ENCODE results near the gene NEDD4L.

NEDD4L gene

GRCh38 chr18:58386780-58387179 is 342.8 kb downstream of the NEDD4L start:
- DNase-seq = no peak

- no peak for DNase-seq
Measured at GRCh38 chr18:58387716-58388115, 343.7 kb downstream of the NEDD4L start.

DNA sequence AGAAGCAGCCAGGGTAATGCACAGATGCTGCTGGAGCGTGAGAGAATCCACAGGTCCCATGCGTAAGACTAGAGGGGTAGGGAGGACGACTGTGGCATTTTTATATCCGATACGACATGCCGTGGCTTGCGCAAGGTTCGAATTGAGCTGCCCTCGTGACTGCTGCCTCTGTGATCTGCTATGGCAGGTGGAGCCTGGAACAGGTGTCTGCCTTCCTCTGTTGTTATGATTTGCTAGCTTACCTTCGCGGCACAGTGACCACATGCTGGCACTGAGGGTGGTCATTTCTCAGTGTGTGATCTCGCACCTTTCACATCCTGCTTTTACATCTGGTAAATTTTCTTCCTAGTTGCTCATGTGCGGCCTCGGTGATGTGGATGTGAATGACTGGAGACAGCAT is 344.7 kb downstream of the NEDD4L start:
- DNase-seq = no peak

GRCh38 chr18:58389745-58390144 is 345.7 kb downstream of the NEDD4L start:
- no peak for DNase-seq

DNA sequence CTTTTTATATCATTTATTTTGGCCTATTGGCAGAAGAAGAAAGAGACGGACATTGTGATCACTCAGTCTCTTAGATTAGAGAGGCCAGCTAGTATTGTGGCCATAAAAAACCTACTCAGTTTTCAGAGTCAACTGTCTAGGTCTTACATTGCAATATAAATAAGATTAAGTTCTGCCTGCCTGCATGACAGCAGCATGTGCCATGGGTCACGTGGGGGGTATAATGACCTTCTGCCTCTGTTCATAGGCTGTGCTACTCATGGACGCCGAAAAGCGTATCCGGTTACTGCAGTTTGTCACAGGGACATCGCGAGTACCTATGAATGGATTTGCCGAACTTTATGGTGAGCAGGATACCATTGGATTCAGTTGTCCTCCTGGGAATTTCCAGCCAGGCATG is 346.4 kb downstream of the NEDD4L start:
- no peak for DNase-seq

- DNase-seq = no peak
Measured at GRCh38 chr18:58391231-58391825, 347.3 kb downstream of the NEDD4L start.

DNA sequence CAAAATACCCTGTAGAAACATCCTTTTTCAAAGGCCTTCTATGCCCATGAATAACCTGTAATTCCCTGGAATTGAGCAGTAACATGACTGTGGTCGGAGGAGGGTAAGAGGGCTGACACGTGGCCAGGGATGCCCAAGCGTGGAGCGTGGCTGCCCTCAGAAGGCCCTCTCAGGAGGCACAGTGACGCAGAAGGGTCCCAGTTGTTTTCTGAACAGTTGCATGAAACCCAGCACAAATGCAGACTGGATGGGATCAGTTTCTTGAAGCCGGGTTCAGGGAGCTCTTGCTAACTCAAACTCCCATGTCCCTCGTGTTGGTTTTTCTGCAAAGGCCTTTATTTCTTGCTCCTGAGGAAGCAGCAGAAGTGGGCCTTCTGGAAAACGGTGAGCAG is 347.9 kb downstream of the NEDD4L start:
- DNase-seq = no peak

GRCh38 chr18:58392324-58393000 is 348.4 kb downstream of the NEDD4L start:
- peak; percentile 33 for DNase-seq

DNA sequence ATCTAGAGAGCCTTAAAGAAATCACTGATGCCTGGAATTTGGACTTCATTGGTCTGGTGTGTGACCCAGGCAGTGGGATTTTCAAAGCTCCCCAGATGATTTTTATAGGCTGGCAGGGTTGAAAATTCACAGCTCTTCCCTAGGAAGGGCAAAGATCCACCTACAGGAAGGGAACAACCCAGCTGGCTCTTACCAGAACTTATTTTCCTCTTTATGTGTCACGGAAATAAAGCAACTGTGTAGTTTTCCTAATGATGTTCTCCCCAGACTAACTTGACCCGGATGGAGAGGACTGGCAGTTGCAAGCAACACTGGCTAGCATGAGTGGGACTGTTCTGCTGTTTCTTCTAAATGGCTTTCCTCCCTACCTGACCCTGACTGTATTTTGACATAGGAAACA is 349.3 kb downstream of the NEDD4L start:
- no peak for DNase-seq

DNA sequence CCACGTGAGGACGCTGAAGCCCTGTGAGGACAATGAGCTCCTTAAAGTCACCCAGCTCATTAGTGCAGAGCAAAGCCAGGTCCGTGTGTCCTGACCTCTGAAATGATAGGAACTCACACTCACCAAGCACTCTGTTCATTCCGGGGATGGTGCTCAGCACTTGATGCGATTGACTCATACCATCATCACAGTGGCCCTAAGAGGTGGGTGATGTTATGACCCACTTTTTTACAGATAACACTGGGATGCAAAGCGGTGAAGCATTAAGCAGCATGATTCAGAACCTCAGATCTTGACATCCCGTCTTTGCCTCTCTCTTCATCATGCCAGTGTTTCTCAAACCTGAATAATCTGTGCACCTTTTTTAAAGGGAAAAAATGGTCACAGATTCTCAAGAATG is 350.0 kb downstream of the NEDD4L start:
- DNase-seq = no peak

GRCh38 chr18:58394602-58395425 is 350.8 kb downstream of the NEDD4L start:
- DNase-seq = no peak

DNA sequence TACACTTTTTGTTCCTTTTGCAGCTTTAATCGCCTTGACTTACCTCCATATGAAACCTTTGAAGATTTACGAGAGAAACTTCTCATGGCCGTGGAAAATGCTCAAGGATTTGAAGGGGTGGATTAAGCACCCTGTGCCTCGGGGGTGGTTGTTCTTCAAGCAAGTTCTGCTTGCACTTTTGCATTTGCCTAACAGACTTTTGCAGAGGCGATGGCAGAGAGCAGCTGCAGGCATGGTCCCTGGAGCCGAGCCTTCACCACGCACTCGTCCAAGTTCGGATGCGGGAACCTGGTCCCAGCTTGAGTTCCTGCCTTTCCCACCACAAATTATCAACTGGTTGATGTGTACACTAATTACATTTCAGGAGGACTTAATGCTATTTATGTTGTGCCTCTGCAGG is 352.1 kb downstream of the NEDD4L start:
- DNase-seq = no peak

DNA sequence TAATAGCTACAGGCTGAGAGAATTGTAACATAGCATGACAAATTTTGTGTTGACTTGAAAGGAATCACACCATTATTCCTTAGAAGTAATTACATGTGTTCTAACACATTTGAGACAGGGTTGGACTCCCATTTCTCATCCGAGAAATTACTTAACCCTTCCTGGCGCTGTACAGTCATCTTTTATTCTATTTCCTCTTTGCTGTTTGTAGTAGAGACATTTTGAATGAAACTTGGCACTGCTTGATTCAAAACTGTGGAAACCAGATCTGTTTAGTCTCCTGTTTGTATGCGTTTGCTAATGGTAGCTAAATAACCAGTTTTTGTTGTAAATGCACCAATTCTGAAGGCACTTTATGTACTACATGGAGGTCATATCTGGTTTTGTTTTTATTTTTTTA is 352.9 kb downstream of the NEDD4L start:
- DNase-seq = no peak

DNA sequence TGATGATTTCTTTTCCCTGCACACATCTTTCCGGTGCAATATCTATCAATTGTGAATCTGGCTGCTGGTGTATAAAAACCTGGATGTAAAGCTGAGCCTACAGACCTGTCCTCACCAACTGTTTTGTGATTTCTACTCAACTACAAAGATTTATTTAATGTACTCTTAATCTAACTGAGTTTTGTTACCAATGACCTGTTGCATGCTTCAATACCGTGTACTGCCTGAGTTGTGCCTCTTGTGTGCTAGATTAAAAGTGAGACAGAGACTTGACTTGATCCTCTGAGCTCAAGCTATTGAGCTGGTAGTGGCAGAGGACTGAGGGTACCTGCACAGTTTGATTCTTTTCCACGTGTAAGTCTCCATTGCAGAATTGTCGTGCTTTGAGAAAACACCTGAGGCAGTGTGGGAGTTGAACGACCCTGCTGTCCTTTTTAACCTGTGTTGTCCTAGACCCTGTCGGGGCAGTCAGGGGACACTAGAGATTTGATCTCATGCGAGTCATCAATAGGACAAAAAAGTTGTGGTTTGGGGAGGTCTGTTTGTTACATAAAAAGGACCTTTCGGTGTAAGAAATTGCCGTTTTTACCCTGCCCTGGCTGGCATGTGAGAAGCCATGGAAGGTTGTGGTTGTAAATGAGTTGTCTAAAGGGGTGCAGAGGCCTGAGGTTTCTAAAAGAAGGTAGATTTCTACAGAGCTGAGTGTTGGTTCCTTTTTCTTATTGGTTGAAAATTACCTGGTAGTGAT is 353.5 kb downstream of the NEDD4L start:
- no peak for DNase-seq

DNA sequence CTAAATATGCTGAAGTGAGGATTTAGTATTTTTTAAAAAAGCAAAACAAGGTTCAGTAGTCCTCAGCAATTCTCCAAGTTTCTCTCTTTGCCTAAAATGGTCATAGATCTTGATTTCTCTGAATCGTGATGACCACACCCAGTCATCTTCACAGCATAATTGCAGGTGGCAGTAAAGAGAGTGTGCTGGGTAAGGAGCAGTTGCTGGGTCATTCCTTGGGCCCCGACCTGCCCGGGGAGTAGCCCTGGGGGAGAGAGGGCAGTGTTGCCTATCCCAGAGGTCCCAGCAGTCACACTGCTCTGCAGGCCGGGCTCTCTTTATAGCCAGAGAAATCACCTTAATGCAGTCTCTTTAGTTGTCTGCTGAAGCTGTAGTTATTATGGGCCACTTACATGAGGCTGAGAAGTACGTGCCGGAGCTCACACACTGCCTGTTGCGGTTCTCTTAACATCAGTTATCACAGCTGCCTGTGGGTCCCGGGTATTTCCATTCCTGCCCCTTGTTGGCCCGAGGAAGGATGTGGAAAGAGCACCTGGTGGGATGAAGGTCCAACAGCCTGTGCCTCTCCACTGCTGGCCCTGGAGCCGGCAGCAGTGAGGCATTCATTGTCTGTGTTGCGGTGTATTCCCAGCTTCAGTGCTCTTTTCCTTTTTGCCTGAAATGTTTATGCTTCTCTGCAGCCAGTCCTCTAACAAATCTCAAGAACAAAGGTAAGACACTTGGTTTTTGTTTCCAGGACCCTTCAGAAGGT is 354.8 kb downstream of the NEDD4L start:
- DNase-seq = no peak

- no peak for DNase-seq
Measured at GRCh38 chr18:58400331-58400870, 356.4 kb downstream of the NEDD4L start.

GRCh38 chr18:58401191-58401590 is 357.2 kb downstream of the NEDD4L start:
- DNase-seq = no peak

DNA sequence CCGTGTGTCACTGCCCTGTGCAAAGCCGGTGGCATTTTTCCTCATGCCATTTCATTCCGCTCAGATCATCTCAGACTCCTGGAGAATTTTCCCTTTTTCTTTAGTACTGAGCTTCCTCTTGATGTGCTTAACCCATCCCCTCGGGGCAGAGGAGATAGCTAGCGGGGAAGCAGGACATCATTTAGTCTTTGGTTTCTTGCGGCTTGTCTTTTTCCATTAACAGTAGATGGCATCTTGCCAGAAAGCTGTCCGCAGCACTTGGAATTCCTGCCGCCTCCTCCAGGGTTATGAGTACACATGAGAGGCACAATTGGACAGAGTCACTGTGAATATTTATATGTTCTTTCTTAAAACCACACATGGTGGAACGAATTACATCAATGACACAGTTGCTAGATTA is 358.2 kb downstream of the NEDD4L start:
- no peak for DNase-seq

GRCh38 chr18:58402951-58403702 is 359.1 kb downstream of the NEDD4L start:
- no peak for DNase-seq

DNA sequence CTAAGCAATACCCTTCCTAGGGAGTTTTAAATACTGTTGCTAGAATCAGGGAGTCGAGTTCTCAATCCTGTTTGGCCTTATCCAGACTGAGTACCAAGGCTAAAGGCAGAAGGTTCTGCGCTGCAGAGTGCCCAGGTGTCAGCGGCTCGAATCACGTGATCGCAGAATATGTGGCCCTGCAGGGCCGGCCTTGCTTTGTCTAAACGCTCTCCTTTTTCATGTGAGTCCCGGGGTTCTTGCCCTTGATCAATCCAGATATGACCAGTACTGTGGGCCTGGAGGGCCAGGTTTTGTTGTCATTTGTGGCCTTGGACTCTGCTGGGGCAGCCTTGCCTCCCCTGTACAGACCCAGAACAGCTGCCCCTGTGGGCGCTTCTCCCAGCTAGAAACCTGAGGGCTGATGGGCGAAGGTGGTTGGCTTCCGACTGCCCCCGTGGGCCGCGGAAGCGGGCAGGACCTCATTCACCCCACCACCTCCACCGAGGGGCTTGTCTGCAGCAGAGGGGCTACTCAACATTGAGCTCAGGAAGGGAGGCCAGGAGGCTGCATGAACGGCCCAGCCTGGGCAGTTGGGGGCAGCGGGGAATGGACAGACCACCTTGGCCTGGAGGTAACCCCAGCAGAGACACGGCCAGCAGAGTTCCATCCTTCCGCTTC is 359.9 kb downstream of the NEDD4L start:
- no peak for DNase-seq

Data from RPMI8226 (cell line).